ENCODE measurements around the gene NSD1. TPM values are rescaled to one million over a fixed set of nuclear protein-coding genes. Genes with fewer than 3 reads are reported as not detected.

Gene NSD1
- total RNA-seq, 1 donor from 2014 or later: 38.5 TPM

- intact Hi-C loops (cut with micrococcal nuclease): no loop called here
- DNase-seq: no peak
- no peak for ATAC-seq
Observed at GRCh38 chr5:177097016-177097985, 36.3 kb upstream of the NSD1 start.

- intact Hi-C loops (cut with micrococcal nuclease): no loop called here
- ATAC-seq: no peak
- no peak for DNase-seq
Observed at GRCh38 chr5:177098120-177098469, 35.5 kb upstream of the NSD1 start.

- ATAC-seq (peak; percentile 38), DNase-seq (peak; percentile 68)
- intact Hi-C loops (cut with micrococcal nuclease): no loop called here
Observed at GRCh38 chr5:177098470-177099141, 35.0 kb upstream of the NSD1 start.

- no peak for DNase-seq
- no peak for ATAC-seq
- intact Hi-C loops (cut with micrococcal nuclease): no loop called here
Observed at GRCh38 chr5:177099422-177100093, 34.0 kb upstream of the NSD1 start.

- ATAC-seq: no peak
- intact Hi-C loops (cut with micrococcal nuclease): no loop called here
- no peak for DNase-seq
Observed at GRCh38 chr5:177100714-177101121, 32.9 kb upstream of the NSD1 start.

- intact Hi-C loops (cut with micrococcal nuclease): no loop called here
- ATAC-seq (no peak), DNase-seq (no peak)
Observed at GRCh38 chr5:177103523-177104253, 29.9 kb upstream of the NSD1 start.

- intact Hi-C loops (cut with micrococcal nuclease): no loop called here
- ATAC-seq (no peak), DNase-seq (no peak)
Observed at GRCh38 chr5:177105691-177106476, 27.7 kb upstream of the NSD1 start.

- intact Hi-C loops (cut with micrococcal nuclease): no loop called here
- ATAC-seq (no peak), DNase-seq (no peak)
Observed at GRCh38 chr5:177107159-177107558, 26.4 kb upstream of the NSD1 start.

- ATAC-seq (peak; percentile 60), DNase-seq (no peak)
- intact Hi-C loops (cut with micrococcal nuclease): no loop called here
Observed at GRCh38 chr5:177109810-177110209, 23.8 kb upstream of the NSD1 start.

GRCh38 chr5:177111720-177112394, 21.7 kb upstream of the NSD1 start:
- intact Hi-C loops (cut with micrococcal nuclease): no loop called here
- ATAC-seq: peak; percentile 33
- DNase-seq: peak; percentile 75

- DNase-seq: no peak
- no peak for ATAC-seq
- intact Hi-C loops (cut with micrococcal nuclease): no loop called here
Observed at GRCh38 chr5:177112589-177113220, 20.9 kb upstream of the NSD1 start.

- intact Hi-C loops (cut with micrococcal nuclease): no loop called here
- ATAC-seq (peak; percentile 57), DNase-seq (peak; percentile 84)
Observed at GRCh38 chr5:177113566-177114424, 19.8 kb upstream of the NSD1 start.

- intact Hi-C loops (cut with micrococcal nuclease): no loop called here
- peak; percentile 97 for ATAC-seq
- peak; percentile 93 for DNase-seq
Observed at GRCh38 chr5:177116631-177117373, 16.8 kb upstream of the NSD1 start.

- no peak for ATAC-seq
- intact Hi-C loops (cut with micrococcal nuclease): no loop called here
- no peak for DNase-seq
Observed at GRCh38 chr5:177117441-177118045, 16.0 kb upstream of the NSD1 start.

- DNase-seq: no peak
- no peak for ATAC-seq
- intact Hi-C loops (cut with micrococcal nuclease): no loop called here
Observed at GRCh38 chr5:177122566-177122965, 11.0 kb upstream of the NSD1 start.
